Activated CD8-positive, alpha-beta memory T cell treated with anti-CD3 and anti-CD28 coated beads, Interleukin-2, amount 50 U/mL, for 24 hours (primary cell): ENCODE results near the gene PCBD2.
"Not testable (repeated sequence)": the region's sequence is repeated elsewhere in the genome, so short reads cannot be mapped to it uniquely, and the experiment has no call there.

Experiments used
- DNase-seq: peaks from one replicate; pipeline ENCODE4 v3.0.0-alpha.2; 2020; ENCODE audit errors: extremely low read depth

Gene PCBD2

GRCh38 chr5:134963098-134963497 is 58.2 kb downstream of the PCBD2 start:
- DNase-seq, result no peak

GRCh38 chr5:134964359-134965270 is 59.7 kb downstream of the PCBD2 start:
- DNase-seq, result no peak

- no peak for DNase-seq
Measured at GRCh38 chr5:134965271-134965825, 60.4 kb downstream of the PCBD2 start.

GRCh38 chr5:134967607-134968006 is 62.7 kb downstream of the PCBD2 start, which contains the start of gene CATSPER3:
TSS of gene CATSPER3 (plus strand) at chr5:134967907. CDS start at chr5:134967992, 85 bp downstream.
- no peak for DNase-seq

GRCh38 chr5:134968055-134968454 is 63.1 kb downstream of the PCBD2 start:
- no peak for DNase-seq

- DNase-seq, result no peak
Measured at GRCh38 chr5:134969166-134969565, 64.2 kb downstream of the PCBD2 start.

- DNase-seq, result no peak
Measured at GRCh38 chr5:134975078-134975715, 70.3 kb downstream of the PCBD2 start.

- no peak for DNase-seq
Measured at GRCh38 chr5:134975843-134976242, 70.9 kb downstream of the PCBD2 start.

- no peak for DNase-seq
Measured at GRCh38 chr5:134976841-134977240, 71.9 kb downstream of the PCBD2 start.

GRCh38 chr5:134979416-134979815 is 74.5 kb downstream of the PCBD2 start:
- no peak for DNase-seq

GRCh38 chr5:134982230-134982629 is 77.3 kb downstream of the PCBD2 start:
- no peak for DNase-seq

GRCh38 chr5:134989266-134989830 is 84.4 kb downstream of the PCBD2 start:
- no peak for DNase-seq

- DNase-seq, result not testable (repeated sequence)
Measured at GRCh38 chr5:134990183-134990582, 85.3 kb downstream of the PCBD2 start.

GRCh38 chr5:134992148-134992547 is 87.2 kb downstream of the PCBD2 start:
- DNase-seq, result no peak

- DNase-seq, result no peak
Measured at GRCh38 chr5:134993161-134993560, 88.2 kb downstream of the PCBD2 start.

- no peak for DNase-seq
Measured at GRCh38 chr5:134994560-134995156, 89.7 kb downstream of the PCBD2 start.

- DNase-seq, result no peak
Measured at GRCh38 chr5:134995850-134996402, 91.0 kb downstream of the PCBD2 start.

- no peak for DNase-seq
Measured at GRCh38 chr5:134997015-134997414, 92.1 kb downstream of the PCBD2 start.

GRCh38 chr5:134998068-134998467 is 93.1 kb downstream of the PCBD2 start:
- DNase-seq, result not testable (repeated sequence)

GRCh38 chr5:135004376-135004775 is 99.4 kb downstream of the PCBD2 start:
- DNase-seq, result no peak

GRCh38 chr5:135005076-135005475 is 100.1 kb downstream of the PCBD2 start:
- DNase-seq, result no peak

GRCh38 chr5:135007305-135007704 is 102.4 kb downstream of the PCBD2 start:
- DNase-seq, result no peak
